Esophagus squamous epithelium (tissue), 4 donors: ENCODE measurements around the gene LRRC56.

Experiments used
- POLR2A ChIP-seq, 4 donors: fragments of 450-650 bp; IDR thresholded peaks; one replicate each; pipeline ENCODE4 v1.6.1; 2017; ENCODE audit warnings: antibody characterized with exemption in 4 of 4, mild to moderate bottlenecking in 4 of 4, moderate library complexity in 3 of 4
- TF ChIP-seq, protein P1 (sequence below), 6 experiments: fragments of 450-650 bp in 4 of 6; fragments of 200-600 bp in 2 of 6; sonication (generic) in 2 of 6; IDR thresholded peaks; one replicate each; pipeline ENCODE4 v1.5.1; 2016 to 2019; ENCODE audit warnings: antibody characterized with exemption in 6 of 6, mild to moderate bottlenecking in 4 of 6, moderate library complexity in 4 of 6

DNA sequence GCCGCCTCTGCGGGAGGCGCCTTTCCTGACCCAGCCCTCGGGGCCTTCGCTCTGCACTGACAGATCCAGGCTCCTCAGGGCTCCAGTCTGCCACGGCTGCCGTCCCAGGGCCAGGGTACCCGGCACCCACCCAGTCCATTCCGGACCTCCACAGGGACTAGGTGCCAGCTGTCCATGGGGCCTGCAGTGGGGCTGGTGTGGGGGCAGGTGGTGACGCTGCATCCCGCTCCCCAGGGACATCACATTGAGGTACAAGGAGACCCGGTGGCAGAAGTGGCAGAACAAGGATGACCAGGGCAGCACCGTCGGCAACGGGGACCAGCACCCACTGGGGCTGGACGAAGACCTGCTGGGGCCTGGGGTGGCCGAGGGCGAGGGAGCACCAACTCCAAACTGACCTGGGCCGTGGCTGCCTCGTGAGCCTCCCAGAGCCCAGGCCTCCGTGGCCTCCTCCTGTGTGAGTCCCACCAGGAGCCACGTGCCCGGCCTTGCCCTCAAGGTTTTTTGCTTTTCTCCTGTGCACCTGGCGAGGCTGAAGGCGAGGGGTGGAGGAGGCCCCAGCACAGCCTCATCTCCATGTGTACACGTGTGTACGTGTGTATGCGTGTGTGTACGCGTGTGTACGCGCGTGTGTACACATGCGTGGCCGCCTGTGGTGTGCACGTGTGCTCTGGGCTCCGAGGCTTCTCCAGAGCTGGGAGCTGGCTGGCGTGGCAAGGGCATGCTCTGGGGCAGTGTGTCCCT is 47.0 kb upstream of the LRRC56 start:
- TF ChIP-seq, protein P1, sequence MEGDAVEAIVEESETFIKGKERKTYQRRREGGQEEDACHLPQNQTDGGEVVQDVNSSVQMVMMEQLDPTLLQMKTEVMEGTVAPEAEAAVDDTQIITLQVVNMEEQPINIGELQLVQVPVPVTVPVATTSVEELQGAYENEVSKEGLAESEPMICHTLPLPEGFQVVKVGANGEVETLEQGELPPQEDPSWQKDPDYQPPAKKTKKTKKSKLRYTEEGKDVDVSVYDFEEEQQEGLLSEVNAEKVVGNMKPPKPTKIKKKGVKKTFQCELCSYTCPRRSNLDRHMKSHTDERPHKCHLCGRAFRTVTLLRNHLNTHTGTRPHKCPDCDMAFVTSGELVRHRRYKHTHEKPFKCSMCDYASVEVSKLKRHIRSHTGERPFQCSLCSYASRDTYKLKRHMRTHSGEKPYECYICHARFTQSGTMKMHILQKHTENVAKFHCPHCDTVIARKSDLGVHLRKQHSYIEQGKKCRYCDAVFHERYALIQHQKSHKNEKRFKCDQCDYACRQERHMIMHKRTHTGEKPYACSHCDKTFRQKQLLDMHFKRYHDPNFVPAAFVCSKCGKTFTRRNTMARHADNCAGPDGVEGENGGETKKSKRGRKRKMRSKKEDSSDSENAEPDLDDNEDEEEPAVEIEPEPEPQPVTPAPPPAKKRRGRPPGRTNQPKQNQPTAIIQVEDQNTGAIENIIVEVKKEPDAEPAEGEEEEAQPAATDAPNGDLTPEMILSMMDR (IDR thresholded peaks at IDR 0.05): no peak
- no peak for TF ChIP-seq POLR2A (IDR thresholded peaks at IDR 0.05)
